ENCODE data around the gene FBXO42. TPM values are rescaled to one million over a fixed set of nuclear protein-coding genes. Genes with fewer than 3 reads are reported as not detected.
A peak's percentile ranks its signal among the peaks of the same experiment; 100 is the strongest.

FBXO42 gene
- total and polyA plus RNA-seq, 9 of the 15 experiments (the other 6 are each of a cell fraction or from before 2014, with no cell fraction given), result 7.2 to 24.8 (median 17.4) TPM

DNA sequence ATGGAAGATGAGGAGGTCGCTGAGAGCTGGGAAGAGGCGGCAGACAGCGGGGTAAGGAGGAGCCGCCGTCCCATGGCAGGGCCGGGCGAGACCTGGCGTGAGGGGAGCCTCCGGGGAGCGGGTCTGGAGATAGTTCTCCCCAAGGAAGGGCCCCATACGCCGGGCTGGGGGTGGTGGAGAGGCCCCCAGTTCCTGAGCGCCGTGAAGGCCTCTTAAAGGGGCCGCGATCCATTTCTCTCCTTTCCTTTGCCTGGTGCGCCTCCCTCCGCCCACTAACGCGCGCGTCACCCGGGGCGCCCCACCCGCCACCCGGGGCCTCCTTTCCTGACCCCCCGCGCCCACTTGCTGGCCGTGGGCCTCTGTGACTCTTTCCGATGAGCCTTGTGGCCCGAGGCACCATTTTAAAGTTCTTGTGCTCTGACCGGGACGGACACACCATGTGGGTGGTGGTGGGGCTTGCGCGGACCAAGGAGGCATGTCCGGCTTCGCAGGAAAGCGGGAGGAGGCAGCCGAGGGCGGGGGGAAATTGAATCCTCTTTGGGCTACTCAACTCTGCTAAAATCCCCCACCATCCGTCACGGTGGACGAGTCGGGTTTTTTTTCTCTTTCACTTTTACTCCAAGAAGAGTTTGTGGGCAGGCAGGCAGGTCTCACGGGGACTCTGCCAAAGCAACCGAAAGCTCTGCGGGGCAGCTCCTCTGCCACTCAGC, 15.1 kb upstream of the FBXO42 start (continued):
- TF ChIP-seq ID3 (CRISPR knock-in tag; IDR thresholded peaks at IDR 0.05) (no peak), ID3 (tag; IDR thresholded peaks at IDR 0.05) (no peak), RAD21 (CRISPR knock-in tag; conservative IDR thresholded peaks at IDR 0.05 in 1 of 2, IDR thresholded peaks at IDR 0.05 in 1 of 2) (peak in 1 of 2 experiments; percentile 25; a peak in 3 of 4 replicates), DNMT1 (IDR thresholded peaks at IDR 0.05) (no peak; the same call in 1 of the 2 replicates), ZNF77 (CRISPR knock-in tag; IDR thresholded peaks at IDR 0.05) (no peak), NR2C1 (IDR thresholded peaks at IDR 0.05) (no peak), NR2C1 (tag; IDR thresholded peaks at IDR 0.05) (no peak), ZBTB9 (CRISPR knock-in tag; IDR thresholded peaks at IDR 0.05) (no peak), LEF1 (IDR thresholded peaks at IDR 0.05) (peak; percentile 26; the same call in 1 of the 2 replicates), HNRNPL (IDR thresholded peaks at IDR 0.05; ENCODE audit: low read depth, low read length) (0 out of 2 replicates have a peak, but pooled peaks have one; percentile 29), KAT7 (CRISPR knock-in tag; IDR thresholded peaks at IDR 0.05; ENCODE audit: borderline replicate concordance) (no peak; the same call in 1 of the 2 replicates), FOXK1 (CRISPR knock-in tag; IDR thresholded peaks at IDR 0.05; ENCODE audit: borderline replicate concordance) (no peak), SRSF9 (IDR thresholded peaks at IDR 0.05; ENCODE audit: borderline replicate concordance, low read depth, low read length) (no peak), NCOA1 (IDR thresholded peaks at IDR 0.05; ENCODE audit: low read depth) (0 out of 2 replicates have a peak, but pooled peaks have one; percentile 51), TAF1 (IDR thresholded peaks at IDR 0.05; ENCODE audit: control insufficient read depth, extremely low read depth, insufficient read depth, low read length, severe bottlenecking) (peak; percentile 46), EWSR1 (IDR thresholded peaks at IDR 0.05; ENCODE audit: borderline replicate concordance, low read depth, partially characterized antibody) (no peak), JUND (IDR thresholded peaks at IDR 0.05; ENCODE audit: borderline replicate concordance, low read depth, low read length) (no peak; the same call in 1 of the 2 replicates), JUND (tag; IDR thresholded peaks at IDR 0.05; ENCODE audit: borderline replicate concordance, low read depth, low read length) (peak; percentile 4; the same call in 1 of the 3 replicates), ZFX (CRISPR knock-in tag; IDR thresholded peaks at IDR 0.05) (peak; percentile 100), ZBTB34 (CRISPR knock-in tag; IDR thresholded peaks at IDR 0.05) (no peak), ZNF274 (IDR thresholded peaks at IDR 0.05; ENCODE audit: borderline replicate concordance, low read depth, low read length) (no peak), CBFA2T2 (conservative IDR thresholded peaks at IDR 0.05) (no peak)
- TF ChIP-seq, protein P1, sequence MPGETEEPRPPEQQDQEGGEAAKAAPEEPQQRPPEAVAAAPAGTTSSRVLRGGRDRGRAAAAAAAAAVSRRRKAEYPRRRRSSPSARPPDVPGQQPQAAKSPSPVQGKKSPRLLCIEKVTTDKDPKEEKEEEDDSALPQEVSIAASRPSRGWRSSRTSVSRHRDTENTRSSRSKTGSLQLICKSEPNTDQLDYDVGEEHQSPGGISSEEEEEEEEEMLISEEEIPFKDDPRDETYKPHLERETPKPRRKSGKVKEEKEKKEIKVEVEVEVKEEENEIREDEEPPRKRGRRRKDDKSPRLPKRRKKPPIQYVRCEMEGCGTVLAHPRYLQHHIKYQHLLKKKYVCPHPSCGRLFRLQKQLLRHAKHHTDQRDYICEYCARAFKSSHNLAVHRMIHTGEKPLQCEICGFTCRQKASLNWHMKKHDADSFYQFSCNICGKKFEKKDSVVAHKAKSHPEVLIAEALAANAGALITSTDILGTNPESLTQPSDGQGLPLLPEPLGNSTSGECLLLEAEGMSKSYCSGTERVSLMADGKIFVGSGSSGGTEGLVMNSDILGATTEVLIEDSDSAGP (CRISPR knock-in tag; IDR thresholded peaks at IDR 0.05), result peak; percentile 96

All from K562 (cell line).